GM12874 (cell line): ENCODE data around the gene MYOT.

ENCODE experiments used
- TF ChIP-seq, protein P1 (sequence below): IDR thresholded peaks from 2 replicates; pipeline ENCODE4 v1.5.1; 2011; ENCODE audit warnings: low read depth, mild to moderate bottlenecking, control low read depth, low read length, moderate library complexity; ENCODE audit not compliant: insufficient read depth

Gene MYOT, protein sequence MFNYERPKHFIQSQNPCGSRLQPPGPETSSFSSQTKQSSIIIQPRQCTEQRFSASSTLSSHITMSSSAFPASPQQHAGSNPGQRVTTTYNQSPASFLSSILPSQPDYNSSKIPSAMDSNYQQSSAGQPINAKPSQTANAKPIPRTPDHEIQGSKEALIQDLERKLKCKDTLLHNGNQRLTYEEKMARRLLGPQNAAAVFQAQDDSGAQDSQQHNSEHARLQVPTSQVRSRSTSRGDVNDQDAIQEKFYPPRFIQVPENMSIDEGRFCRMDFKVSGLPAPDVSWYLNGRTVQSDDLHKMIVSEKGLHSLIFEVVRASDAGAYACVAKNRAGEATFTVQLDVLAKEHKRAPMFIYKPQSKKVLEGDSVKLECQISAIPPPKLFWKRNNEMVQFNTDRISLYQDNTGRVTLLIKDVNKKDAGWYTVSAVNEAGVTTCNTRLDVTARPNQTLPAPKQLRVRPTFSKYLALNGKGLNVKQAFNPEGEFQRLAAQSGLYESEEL

DNA sequence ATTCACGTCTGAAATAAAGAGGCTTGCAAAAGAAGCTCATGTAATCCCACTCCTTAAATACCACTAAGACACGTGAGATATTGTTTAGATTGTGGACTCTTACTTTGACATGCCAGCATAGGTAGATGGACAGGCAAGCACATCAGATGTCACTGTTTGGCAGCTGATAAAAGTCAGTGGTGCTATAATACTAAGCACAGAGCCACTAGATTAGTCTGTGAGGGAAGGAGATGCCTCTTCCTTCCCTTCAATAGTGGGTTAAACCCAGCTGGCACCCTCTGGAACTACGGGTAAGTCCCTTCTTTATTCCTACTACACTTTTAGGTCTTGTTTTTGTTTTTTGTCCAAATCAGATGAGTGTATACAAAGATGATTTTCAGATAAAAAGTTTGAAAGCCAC lies at the start of gene MYOT:
Gene MYOT, plus strand, starts transcription at position 197 of the 400 bp plus-strand sequence. CDS start 2,792 bp downstream, outside the sequence.
- TF ChIP-seq, protein P1, sequence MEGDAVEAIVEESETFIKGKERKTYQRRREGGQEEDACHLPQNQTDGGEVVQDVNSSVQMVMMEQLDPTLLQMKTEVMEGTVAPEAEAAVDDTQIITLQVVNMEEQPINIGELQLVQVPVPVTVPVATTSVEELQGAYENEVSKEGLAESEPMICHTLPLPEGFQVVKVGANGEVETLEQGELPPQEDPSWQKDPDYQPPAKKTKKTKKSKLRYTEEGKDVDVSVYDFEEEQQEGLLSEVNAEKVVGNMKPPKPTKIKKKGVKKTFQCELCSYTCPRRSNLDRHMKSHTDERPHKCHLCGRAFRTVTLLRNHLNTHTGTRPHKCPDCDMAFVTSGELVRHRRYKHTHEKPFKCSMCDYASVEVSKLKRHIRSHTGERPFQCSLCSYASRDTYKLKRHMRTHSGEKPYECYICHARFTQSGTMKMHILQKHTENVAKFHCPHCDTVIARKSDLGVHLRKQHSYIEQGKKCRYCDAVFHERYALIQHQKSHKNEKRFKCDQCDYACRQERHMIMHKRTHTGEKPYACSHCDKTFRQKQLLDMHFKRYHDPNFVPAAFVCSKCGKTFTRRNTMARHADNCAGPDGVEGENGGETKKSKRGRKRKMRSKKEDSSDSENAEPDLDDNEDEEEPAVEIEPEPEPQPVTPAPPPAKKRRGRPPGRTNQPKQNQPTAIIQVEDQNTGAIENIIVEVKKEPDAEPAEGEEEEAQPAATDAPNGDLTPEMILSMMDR: no peak

DNA sequence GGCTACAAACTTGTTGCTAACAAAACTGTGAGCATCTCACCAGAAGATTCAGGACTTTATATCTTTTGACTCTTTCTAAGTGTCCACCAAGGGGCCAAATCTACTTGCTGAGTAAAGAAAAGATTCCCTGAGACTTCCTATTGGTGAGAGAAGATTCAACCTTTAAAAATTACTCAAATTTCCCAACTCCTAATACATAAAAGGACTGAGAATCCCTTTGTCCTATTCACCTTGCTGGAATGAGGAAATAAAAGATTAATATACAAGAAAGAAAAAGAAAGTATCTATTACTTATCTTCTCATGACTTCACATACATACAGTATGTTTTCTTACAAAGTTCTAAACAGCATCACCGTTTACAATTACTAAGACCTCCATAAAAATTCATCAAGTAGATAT lies 47.9 kb upstream of the MYOT start:
- TF ChIP-seq, protein P1: no peak

DNA sequence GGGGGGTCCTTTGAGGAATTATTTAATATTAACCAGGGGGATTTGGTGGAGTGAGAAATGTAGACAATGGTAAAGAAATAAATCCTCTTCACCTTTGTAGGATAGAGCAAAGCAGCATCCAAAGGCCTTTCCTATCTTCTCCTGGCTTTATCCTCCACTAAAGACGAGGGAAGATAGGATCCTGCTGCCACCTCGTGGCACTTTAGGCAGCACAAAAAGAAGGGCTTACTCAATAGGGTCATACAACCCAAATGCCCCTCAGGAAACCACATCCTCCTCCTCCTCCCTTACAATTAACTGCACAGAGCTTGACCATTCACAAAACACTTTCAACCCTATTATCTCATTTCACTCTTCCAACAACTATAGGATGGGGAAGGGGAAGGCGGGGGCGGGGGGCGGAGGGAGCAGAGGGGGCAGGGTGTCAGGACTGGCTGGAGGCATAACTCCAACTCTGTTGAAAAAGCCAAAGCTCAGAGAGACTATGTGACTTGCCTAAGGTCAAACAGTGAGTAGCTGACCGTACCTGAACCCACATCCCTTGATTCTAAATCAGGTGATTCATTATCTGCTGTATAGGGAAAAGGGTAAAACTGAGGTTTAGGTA lies 45.4 kb upstream of the MYOT start:
- TF ChIP-seq, protein P1: peak; percentile 54

DNA sequence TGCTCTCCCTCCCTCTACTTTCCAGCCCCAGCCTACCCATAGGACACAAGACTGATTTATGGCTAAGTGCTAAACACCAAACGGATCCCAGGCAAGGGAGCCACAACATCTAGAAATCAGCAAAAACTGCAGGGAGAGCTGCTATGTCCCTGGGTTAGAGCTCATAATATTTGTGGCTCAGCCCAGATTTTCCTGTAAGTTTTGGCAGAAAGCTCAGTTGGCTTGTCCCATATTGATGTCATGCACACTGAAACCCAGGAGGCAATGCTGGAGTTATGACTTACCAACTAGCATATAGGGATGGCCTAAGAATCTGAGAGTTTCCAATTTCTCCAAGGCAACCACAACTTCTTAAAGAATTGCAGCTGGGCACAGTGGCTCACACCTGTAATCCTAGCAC lies 44.7 kb upstream of the MYOT start:
- TF ChIP-seq, protein P1: no peak

DNA sequence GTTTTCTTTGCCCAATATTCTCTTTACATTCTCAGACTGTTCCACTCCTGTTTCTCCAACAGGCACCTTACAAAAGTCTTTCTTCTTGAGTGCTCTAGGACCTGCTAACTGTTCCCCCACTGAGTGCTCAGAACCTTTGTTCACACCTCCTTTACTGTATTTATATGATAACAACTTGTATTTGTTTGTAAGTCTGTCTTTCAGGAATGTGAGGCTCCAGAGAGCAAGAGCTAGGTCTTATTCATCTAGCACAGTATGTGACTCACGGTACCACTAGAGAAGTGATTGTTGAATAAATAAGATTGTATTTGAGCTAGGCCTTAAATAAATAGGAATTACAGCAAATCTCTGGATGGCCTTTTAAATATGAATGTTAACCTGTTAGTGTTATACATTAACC lies 42.5 kb upstream of the MYOT start:
- TF ChIP-seq, protein P1: no peak

DNA sequence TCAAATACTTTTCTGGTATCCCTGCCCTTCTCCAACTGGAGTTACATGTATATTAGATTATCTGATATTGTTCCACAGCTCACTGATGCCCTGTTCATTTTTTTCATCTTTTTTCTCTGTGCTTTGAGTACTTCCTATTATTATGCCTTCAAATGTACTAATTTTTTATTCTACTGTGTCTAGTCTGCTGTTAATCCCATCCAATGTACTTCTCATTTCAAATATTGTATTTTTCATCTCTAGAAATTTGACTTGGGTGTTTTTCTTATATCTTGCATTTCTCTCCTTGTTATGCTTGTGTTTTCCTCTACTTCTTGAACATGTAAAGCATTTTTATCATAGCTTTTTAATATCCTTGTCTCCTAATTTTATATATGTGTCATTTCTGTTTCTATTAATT lies 41.6 kb upstream of the MYOT start:
- TF ChIP-seq, protein P1: no peak

DNA sequence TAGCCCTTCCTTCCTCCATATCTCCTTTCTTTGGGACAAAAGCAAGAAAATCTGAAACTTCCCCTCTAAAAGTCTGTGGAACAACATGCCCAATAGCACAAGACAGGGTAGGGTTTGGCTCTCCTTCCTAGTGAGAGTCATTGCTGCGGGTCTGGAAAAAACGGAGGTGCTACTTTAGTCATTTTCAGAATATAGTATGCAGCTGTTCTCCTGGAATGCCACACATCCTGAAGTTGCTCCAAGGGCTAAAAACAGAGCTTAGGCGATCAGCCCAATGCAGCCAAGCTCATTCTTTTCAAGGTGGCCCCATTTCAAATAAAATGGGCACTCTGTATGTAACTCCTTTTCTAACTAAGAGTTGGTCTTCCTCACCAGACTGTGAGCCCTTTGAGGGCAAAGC lies 39.5 kb upstream of the MYOT start:
- TF ChIP-seq, protein P1: no peak
